ENCODE measurements around the gene SYT7.

Gene SYT7

GRCh38 chr11:61555051-61555969, 25.6 kb downstream of the SYT7 start:
- no peak for DNase-seq (ENCODE audit: low read depth in 4 of 4, low spot score in 1 of 4)

DNA sequence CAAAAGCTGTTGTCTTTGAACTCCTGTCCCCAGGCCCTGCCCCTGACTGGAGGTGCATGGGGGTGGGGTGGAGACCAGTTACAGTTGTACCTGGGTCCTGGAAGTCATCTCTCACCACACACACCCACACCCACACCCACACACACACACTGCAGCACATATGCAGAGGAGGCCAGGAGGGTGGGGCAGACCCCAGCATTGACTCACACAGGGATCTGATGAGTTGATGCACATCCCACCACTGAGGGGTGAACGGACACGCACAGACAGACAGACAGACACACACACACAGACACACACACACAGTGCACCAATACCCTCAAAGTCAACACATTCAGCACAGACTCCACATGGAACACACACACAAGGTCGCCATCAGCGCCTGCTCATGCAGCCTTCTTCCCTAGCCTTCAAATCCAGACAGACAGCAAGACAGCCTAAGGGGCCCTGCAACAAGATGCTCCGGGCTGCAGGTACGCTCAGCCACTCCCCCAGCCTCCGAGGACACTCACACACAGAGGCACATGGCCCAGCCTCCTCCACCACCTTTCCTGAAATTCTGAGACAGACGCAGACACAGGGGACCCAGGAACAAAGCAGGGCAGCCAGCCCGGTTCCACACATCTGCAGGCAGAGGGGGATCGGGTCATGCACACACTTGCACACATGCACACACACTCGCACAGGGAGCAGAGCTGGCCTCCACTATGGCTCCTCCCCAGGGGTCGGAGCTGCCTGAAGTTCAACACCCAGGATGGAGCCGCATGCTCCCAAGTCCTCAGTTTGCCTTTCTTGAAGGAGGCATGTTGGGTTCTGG, 26.5 kb downstream of the SYT7 start:
- DNase-seq (ENCODE audit: low read depth in 4 of 4, low spot score in 1 of 4), result no peak

DNA sequence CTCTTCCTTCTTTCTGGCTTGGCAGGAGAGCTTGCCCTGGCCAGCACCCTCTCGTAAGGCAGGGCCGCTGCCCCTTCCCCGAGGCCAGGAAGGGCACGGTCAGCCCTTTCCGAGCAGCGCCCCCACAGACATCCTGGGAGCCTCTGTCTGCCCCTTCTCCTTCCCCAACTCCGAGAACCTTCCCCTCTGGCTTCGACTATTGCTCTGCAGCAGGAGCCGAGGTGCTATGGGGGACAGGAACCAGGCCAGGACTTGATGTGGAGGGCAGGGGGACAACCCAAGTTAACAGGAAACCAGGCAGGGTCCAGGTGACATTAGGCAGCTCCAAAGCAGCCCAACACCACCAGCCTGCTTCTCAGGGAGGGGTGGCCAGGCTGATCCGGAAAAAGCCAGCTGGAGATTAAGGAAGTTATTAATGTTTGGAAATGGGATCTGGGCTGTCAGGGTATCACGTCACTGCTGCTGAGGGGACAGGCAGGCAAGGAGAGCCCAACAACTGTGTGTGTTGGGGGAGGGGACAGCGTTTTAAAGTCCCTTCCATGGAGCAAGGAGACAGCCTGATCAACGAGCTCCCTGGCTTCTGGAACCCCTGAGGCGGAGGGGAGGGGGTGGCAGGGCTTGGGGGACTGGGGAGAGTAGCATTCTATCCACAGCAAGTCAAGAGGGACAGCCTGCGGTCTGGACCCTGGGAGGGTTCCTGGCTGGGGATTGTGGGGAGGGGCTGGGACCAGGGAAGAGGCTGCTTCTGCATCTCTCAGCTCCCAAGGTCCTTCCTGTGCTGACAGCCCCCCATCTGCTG, 27.3 kb downstream of the SYT7 start:
- DNase-seq (ENCODE audit: low read depth in 4 of 4, low spot score in 1 of 4), result no peak

- DNase-seq (ENCODE audit: low read depth in 4 of 4, low spot score in 1 of 4), result no peak
Measured at GRCh38 chr11:61552108-61552635, 28.7 kb downstream of the SYT7 start.

GRCh38 chr11:61551634-61552033, 29.2 kb downstream of the SYT7 start:
- no peak for DNase-seq (ENCODE audit: low read depth in 4 of 4, low spot score in 1 of 4)

- DNase-seq (ENCODE audit: low read depth in 4 of 4, low spot score in 1 of 4), result no peak
Measured at GRCh38 chr11:61550665-61551227, 30.1 kb downstream of the SYT7 start.

GRCh38 chr11:61549662-61550568, 31.0 kb downstream of the SYT7 start:
- no peak for DNase-seq (ENCODE audit: low read depth in 4 of 4, low spot score in 1 of 4)

- no peak for DNase-seq (ENCODE audit: low read depth in 4 of 4, low spot score in 1 of 4)
Measured at GRCh38 chr11:61549177-61549576, 31.7 kb downstream of the SYT7 start.

DNA sequence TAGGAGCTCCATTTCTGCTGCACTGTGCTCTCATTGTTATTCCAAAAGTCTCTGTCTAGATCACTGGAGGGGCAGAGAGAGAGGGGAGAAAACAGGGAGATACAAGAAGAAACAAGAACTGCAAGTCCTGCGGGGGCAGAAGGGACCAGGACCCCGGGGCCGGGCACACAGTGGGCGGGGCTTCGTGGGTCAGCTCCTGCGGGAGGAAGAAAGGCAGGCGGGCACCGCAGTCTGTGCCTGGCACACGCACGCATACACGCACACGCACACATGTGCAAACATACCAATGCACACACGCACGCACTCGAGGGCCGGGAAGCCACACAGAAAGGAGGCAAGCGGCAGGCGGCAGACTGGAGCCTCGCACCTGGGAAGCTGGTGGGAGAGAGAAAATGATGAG, 33.6 kb downstream of the SYT7 start:
- no peak for DNase-seq (ENCODE audit: low read depth in 4 of 4, low spot score in 1 of 4)

- DNase-seq (ENCODE audit: low read depth in 4 of 4, low spot score in 1 of 4), result no peak
Measured at GRCh38 chr11:61546663-61547062, 34.2 kb downstream of the SYT7 start.

DNA sequence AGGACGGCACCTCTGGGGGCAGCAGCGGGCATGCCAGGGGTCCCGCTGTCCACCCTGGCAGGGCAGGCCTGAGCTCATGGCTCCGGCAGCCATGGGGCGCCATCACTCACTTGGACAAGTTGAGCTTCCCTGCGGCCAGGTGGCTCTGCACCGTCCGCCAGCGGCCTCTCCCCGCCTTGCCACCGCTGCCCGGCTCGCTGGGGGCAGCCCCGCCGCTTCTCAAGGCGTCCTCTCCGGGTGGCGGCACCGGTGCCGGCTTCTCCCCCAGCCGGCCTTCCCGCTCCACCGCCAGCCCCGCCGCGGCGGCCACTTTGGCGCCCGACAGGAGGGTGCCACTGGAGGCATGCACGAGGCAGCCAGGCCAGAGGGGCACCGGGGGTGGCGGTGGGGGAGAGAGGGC, 35.0 kb downstream of the SYT7 start:
- no peak for DNase-seq (ENCODE audit: low read depth in 4 of 4, low spot score in 1 of 4)

- DNase-seq (ENCODE audit: low read depth in 4 of 4, low spot score in 1 of 4), result no peak
Measured at GRCh38 chr11:61545341-61545740, 35.5 kb downstream of the SYT7 start.

DNA sequence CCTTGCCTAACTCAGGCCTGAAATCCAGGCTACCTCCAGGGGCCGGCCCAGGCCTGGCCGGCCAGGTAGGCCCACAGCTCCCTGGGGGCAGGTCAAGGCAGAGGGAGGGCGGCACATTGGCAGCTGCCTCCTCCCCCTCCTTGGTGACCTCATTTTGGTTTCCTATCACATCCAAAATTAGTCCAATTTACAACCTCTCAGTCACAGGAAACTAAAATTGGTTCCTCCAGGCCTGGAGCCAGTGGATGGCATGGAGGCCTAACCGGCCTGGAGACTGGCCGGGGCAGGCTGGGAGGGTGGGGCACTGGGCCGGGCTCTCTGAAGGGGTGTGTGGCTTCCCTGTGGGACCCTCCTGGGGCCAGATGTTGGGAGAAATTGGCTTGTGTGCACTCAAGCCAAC, 36.4 kb downstream of the SYT7 start:
- DNase-seq (ENCODE audit: low read depth in 4 of 4, low spot score in 1 of 4), result no peak

- DNase-seq (ENCODE audit: low read depth in 4 of 4, low spot score in 1 of 4), result no peak
Measured at GRCh38 chr11:61543606-61544306, 37.1 kb downstream of the SYT7 start.

DNA sequence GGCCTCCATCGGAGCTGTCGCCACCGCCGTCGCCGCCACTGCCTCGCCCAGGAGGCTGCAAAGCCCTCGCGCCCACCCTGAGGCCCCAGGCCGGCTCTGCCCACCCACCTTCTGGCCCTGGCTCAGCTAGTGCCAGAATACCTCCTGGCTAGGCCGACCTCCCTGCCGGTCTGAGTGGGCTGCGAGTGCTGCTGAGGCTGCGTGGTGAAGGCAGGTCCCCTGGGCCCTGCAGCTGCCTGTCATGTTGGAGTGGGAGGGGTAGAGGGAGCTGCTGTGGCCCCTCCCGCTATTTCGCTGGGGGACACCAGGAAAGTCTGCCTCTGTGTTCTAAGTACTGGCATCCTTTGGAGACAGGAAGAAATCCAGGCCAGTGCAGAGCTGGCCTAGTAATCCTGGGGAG, 38.2 kb downstream of the SYT7 start:
- no peak for DNase-seq (ENCODE audit: low read depth in 4 of 4, low spot score in 1 of 4)

DNA sequence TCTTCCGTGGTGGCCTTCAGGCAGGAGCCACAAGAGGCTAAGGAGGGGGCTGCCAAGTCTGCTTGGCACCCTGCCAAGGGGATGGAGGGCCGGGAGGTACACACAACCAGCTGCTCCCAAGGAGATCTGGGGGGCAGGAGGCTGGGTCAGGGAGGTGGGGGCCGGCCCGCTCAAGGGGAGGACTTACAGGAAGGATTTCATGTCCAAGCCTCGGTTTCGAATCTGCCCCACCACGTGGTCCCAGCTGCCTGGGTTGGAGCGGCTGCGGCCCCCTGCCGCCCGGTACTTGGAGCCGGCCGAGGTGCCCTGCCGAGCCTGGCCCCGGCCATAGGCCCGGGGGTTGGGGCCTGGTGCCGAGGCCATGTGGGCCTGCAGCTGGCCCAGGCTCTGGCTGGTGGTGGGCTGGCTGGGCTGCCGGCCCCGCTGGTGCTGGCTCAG, 38.8 kb downstream of the SYT7 start:
- DNase-seq (ENCODE audit: low read depth in 4 of 4, low spot score in 1 of 4), result no peak

- no peak for DNase-seq (ENCODE audit: low read depth in 4 of 4, low spot score in 1 of 4)
Measured at GRCh38 chr11:61541598-61541997, 39.3 kb downstream of the SYT7 start.

DNA sequence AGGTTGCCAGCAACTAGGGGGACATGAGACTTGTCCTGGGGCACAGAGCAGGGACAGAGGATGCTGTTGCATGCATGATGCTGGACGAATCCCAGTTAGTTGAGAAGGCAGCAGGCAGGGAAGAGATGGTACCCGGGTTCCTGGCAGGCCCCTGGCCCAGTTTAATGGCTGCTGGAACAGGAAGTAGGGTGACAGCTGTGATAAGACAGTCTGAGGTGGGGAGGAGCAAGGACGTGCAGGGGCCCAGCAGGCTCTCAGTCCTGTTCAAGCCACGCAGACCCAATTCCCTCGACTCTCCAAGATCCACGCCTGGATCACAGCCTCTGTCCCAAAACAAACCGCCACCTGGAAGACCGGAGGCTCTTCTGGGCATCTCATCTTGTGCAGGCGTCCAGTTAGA, 40.3 kb downstream of the SYT7 start:
- no peak for DNase-seq (ENCODE audit: low read depth in 4 of 4, low spot score in 1 of 4)

GRCh38 chr11:61539831-61540357, 41.0 kb downstream of the SYT7 start:
- DNase-seq (ENCODE audit: low read depth in 4 of 4, low spot score in 1 of 4), result no peak
